ENCODE measurements around the gene NAALADL2. TPM values are rescaled to one million over a fixed set of nuclear protein-coding genes. Genes with fewer than 3 reads are reported as not detected.

The NAALADL2 gene
- total RNA-seq, 1 experiment from 2014 or later = 1.6 TPM

GRCh38 chr3:175295248-175296130 lies 436.4 kb downstream of the NAALADL2 start:
- H2AK5ac ChIP-seq (ENCODE audit: insufficient read length, low read length) = no peak overlapping the region
- no peak overlapping the region for H3K4ac ChIP-seq (ENCODE audit: low read depth, low read length)
- H2BK120ac ChIP-seq (ENCODE audit: low read depth, low read length, poor library complexity, severe bottlenecking) = no peak overlapping the region
- WGBS (ENCODE audit: extremely low coverage, insufficient read length, low lambda C conversion rate) = no CpG with 5 or more reads among the region's 4 CpGs
- Mint-ChIP-seq H3K27me3 (ENCODE audit: low read depth) (no peaks in the 10 kb centered on the region; the same call in 1 of the 2 replicates), H3K9me3 (0 out of 5 replicates have a peak, but pooled peaks cover 0 to 2% of the 10 kb centered on the region in 2 experiments), H3K4me3 (no peak overlapping the region), H3K36me3 (ENCODE audit: insufficient read depth in 1 of 3, low read depth in 3 of 3) (no peaks in the 10 kb centered on the region; a peak in 2 of 7 replicates), H3K4me1 (no peaks in the 10 kb centered on the region), H3K27ac (no peak overlapping the region)
- H3T11ph ChIP-seq (ENCODE audit: low read length) = no peak overlapping the region
- no peaks in the 10 kb centered on the region for H3K23me2 ChIP-seq (ENCODE audit: insufficient read length, low read depth, low read length, poor library complexity, severe bottlenecking)
- H2BK20ac ChIP-seq (ENCODE audit: low read depth, low read length, poor library complexity, severe bottlenecking) = no peak overlapping the region
- H4K20me1 ChIP-seq (ENCODE audit: control insufficient read depth, insufficient read depth, insufficient read length) = no peaks in the 10 kb centered on the region
- H3K9me3 ChIP-seq (ENCODE audit: control insufficient read depth, low read depth, low read length) = no peaks in the 10 kb centered on the region
- H2BK15ac ChIP-seq (ENCODE audit: low read depth, low read length) = no peak overlapping the region
- no peak for TF ChIP-seq CTCF (conservative IDR thresholded peaks at IDR 0.05)
- no peak overlapping the region for H3K27ac ChIP-seq (ENCODE audit: insufficient read length, low read depth, low read length)
- H3K27me3 ChIP-seq (ENCODE audit: insufficient read depth, low read length) = no peaks in the 10 kb centered on the region
- DNase-seq = no peak
- no peaks in the 10 kb centered on the region for H3K79me2 ChIP-seq (ENCODE audit: insufficient read depth, low read length)
- no peak overlapping the region for H4K8ac ChIP-seq (replicated peaks; ENCODE audit: insufficient read length, low read depth, low read length)
- no peak overlapping the region for H3K9ac ChIP-seq (ENCODE audit: extremely low read depth, insufficient read length, low read length)
- H3K23ac ChIP-seq (ENCODE audit: insufficient read length, low read depth, low read length) = no peak overlapping the region
- H2AFZ ChIP-seq (ENCODE audit: low read length) = no peak overlapping the region
- no peaks in the 10 kb centered on the region for H3K4me1 ChIP-seq (ENCODE audit: insufficient read depth, low read length)
- no peak overlapping the region for H4K5ac ChIP-seq (ENCODE audit: insufficient read length, low read depth, low read length)
- no peak overlapping the region for H3K4me2 ChIP-seq (ENCODE audit: insufficient read depth, insufficient read length, low read length)
- no peak overlapping the region for H3K56ac ChIP-seq (ENCODE audit: insufficient read length, low read depth, low read length)
- no peaks in the 10 kb centered on the region for H3K79me1 ChIP-seq (ENCODE audit: insufficient read depth, low read depth, low read length, poor library complexity, severe bottlenecking)
- H3K18ac ChIP-seq (ENCODE audit: insufficient read length, low read depth, low read length) = no peak overlapping the region
- H3K14ac ChIP-seq (ENCODE audit: insufficient read depth, low read length) = no peak overlapping the region
- no peak overlapping the region for H2BK5ac ChIP-seq (ENCODE audit: insufficient read length, low read length)
- no peak overlapping the region for H2BK12ac ChIP-seq (ENCODE audit: insufficient read length, low read depth, low read length)
- H4K91ac ChIP-seq (ENCODE audit: insufficient read length, low read depth, low read length) = no peak overlapping the region

All from H9 (cell line).